SK-N-SH (cell line): Measurements from ENCODE around the gene SLC25A26. TPM values are rescaled to one million over a fixed set of nuclear protein-coding genes. Genes with fewer than 3 reads are reported as not detected.

Source experiments
- CTCF ChIA-PET: fragments of 300-600, 350-600 bp; formaldehyde crosslinking; extraction: SDS; loops from one replicate; lab custom pipeline; 2021; lab: Yijun Ruan, JAX
- POLR2A ChIA-PET: fragments of 350-600 bp; sonication (Branson Sonifier 250); formaldehyde crosslinking; extraction: SDS; loops from one replicate; lab custom pipeline; 2020; ENCODE audit warnings: antibody characterized with exemption, inconsistent platforms; lab: Yijun Ruan, JAX
- DNase-seq: peaks from one replicate; pipeline ENCODE4 v3.0.0; 2012
- H2AFZ ChIP-seq: fragments of 200-600 bp; sonication (generic); 2 replicates; pipeline ENCODE4 v1.8.1; 2016; ENCODE audit warnings: antibody characterized with exemption, mild to moderate bottlenecking, low read depth
- H3F3A ChIP-seq: fragments of 200-600 bp; sonication (generic); replicated peaks from 2 replicates; pipeline ENCODE3; 2016; ENCODE audit warnings: antibody characterized with exemption, mild to moderate bottlenecking; ENCODE audit not compliant: insufficient read depth
- H3K27ac ChIP-seq, 2 experiments: fragments of 200-500 bp in 1 of 2; fragments of 200-600 bp in 1 of 2; sonication (Bioruptor generic) in 1 of 2; sonication (generic), shearing (Covaris generic) in 1 of 2; 2 replicates each; pipeline versions ENCODE4 v1.5.1 to v1.6.1; 2014 to 2016; ENCODE audit warnings: low read depth in 2 of 2, inconsistent platforms in 1 of 2, low read length in 1 of 2, mild to moderate bottlenecking in 1 of 2, mixed read lengths in 1 of 2
- H3K27me3 ChIP-seq: fragments of 200-600 bp; sonication (generic), shearing (Covaris generic); 2 replicates; pipeline ENCODE4 v1.6.1; 2016; ENCODE audit warnings: mixed run types; ENCODE audit not compliant: insufficient read depth
- H3K36me3 ChIP-seq, 2 experiments: fragments of 200-500 bp in 1 of 2; fragments of 200-600 bp in 1 of 2; sonication (Bioruptor generic) in 1 of 2; sonication (generic) in 1 of 2; replicated peaks in 1 of 2; 2 replicates each; pipeline versions ENCODE3 to v1.5.1; 2014 to 2016; ENCODE audit warnings: low read length in 1 of 2, mild to moderate bottlenecking in 1 of 2; ENCODE audit not compliant: insufficient read depth in 2 of 2, control insufficient read depth in 1 of 2
- H3K4me1 ChIP-seq, 2 experiments: fragments of 200-500 bp in 1 of 2; fragments of 200-600 bp in 1 of 2; sonication (Bioruptor generic) in 1 of 2; sonication (generic), shearing (Covaris generic) in 1 of 2; 2 replicates each; pipeline versions ENCODE4 v1.5.1 to v1.6.1; 2014 to 2016; ENCODE audit warnings: low read depth in 1 of 2, low read length in 1 of 2, mixed run types in 1 of 2; ENCODE audit not compliant: insufficient read depth in 2 of 2, control insufficient read depth in 1 of 2
- H3K4me2 ChIP-seq: fragments of 200-600 bp; sonication (generic), shearing (Covaris generic); 2 replicates; pipeline ENCODE4 v1.6.1; 2017; ENCODE audit warnings: mixed run types
- H3K4me3 ChIP-seq, 2 experiments: fragments of 200-500 bp in 1 of 2; fragments of 200-600 bp in 1 of 2; sonication (Bioruptor generic) in 1 of 2; sonication (generic), shearing (Covaris generic) in 1 of 2; 2 replicates each; pipeline versions ENCODE4 v1.5.1 to v1.8.1; 2014 to 2016; ENCODE audit warnings: low read depth in 2 of 2, inconsistent platforms in 1 of 2, low read length in 1 of 2, mild to moderate bottlenecking in 1 of 2, mixed read lengths in 1 of 2, moderate library complexity in 1 of 2
- H3K79me2 ChIP-seq: fragments of 200-600 bp; sonication (generic); 2 replicates; pipeline ENCODE4 v1.8.1; 2017; ENCODE audit warnings: mild to moderate bottlenecking; ENCODE audit not compliant: insufficient read depth
- H3K9ac ChIP-seq: fragments of 200-600 bp; sonication (generic); 2 replicates; pipeline ENCODE4 v1.6.1; 2017; ENCODE audit warnings: mixed run types
- H3K9me2 ChIP-seq: fragments of 200-600 bp; sonication (generic); 2 replicates; pipeline ENCODE4 v1.6.1; 2017; ENCODE audit warnings: mixed run types
- H3K9me3 ChIP-seq: fragments of 200-600 bp; sonication (generic); 2 replicates; pipeline ENCODE4 v1.6.1; 2017; ENCODE audit warnings: mixed run types, mild to moderate bottlenecking, moderate library complexity
- H4K20me1 ChIP-seq: fragments of 200-600 bp; sonication (generic); 2 replicates; pipeline ENCODE4 v1.6.1; 2017; ENCODE audit warnings: mild to moderate bottlenecking, mixed run types; ENCODE audit not compliant: insufficient read depth
- CHD2 ChIP-seq: fragments of 150-350 bp; IDR thresholded peaks from 2 replicates; pipeline ENCODE4 v1.6.1; 2018; ENCODE audit warnings: low read length; ENCODE audit not compliant: partially characterized antibody
- EP300 ChIP-seq, 2 experiments: IDR thresholded peaks; 2 replicates each; pipeline versions ENCODE4 v1.4.0 to v1.6.1; 2012; ENCODE audit warnings: borderline replicate concordance in 1 of 2, low read depth in 1 of 2, low read length in 1 of 2
- FOSL2 ChIP-seq: IDR thresholded peaks from 2 replicates; pipeline ENCODE4 v1.4.0; 2012; ENCODE audit warnings: low read depth, mild to moderate bottlenecking, moderate library complexity, borderline replicate concordance
- FOXJ3 ChIP-seq: sonication (generic); formaldehyde crosslinking; IDR thresholded peaks from 2 replicates; pipeline ENCODE4 v1.5.1; 2020; ENCODE audit warnings: mild to moderate bottlenecking, missing genetic modification reagents
- FOXM1 ChIP-seq: IDR thresholded peaks from 2 replicates; pipeline ENCODE4 v1.4.0; 2012; ENCODE audit warnings: low read depth, mild to moderate bottlenecking
- JUND ChIP-seq: IDR thresholded peaks from 2 replicates; pipeline ENCODE4 v1.4.0; 2012
- MEF2A ChIP-seq: IDR thresholded peaks from 2 replicates; pipeline ENCODE4 v1.4.0; 2012; ENCODE audit warnings: low read depth, borderline replicate concordance
- MXI1 ChIP-seq: IDR thresholded peaks from 2 replicates; pipeline ENCODE4 v1.6.1; 2012; ENCODE audit warnings: mild to moderate bottlenecking, low read depth, low read length, improper control_type of control experiment
- RAD21 ChIP-seq: IDR thresholded peaks from 2 replicates; pipeline ENCODE4 v1.6.1; 2012; ENCODE audit warnings: mild to moderate bottlenecking, low read length
- RCOR1 ChIP-seq: fragments of 150-350 bp; IDR thresholded peaks from 2 replicates; pipeline ENCODE4 v1.6.1; 2017; ENCODE audit warnings: antibody characterized with exemption, low read length
- RFX5 ChIP-seq: IDR thresholded peaks from 2 replicates; pipeline ENCODE4 v1.6.1; 2012; ENCODE audit warnings: mild to moderate bottlenecking, improper control_type of control experiment, low read length
- RXRA ChIP-seq: IDR thresholded peaks from 2 replicates; pipeline ENCODE4 v1.4.0; 2012; ENCODE audit warnings: low read depth, mild to moderate bottlenecking, borderline replicate concordance
- SIN3A ChIP-seq: IDR thresholded peaks from 2 replicates; pipeline ENCODE4 v1.6.1; 2012; ENCODE audit warnings: low read depth, mild to moderate bottlenecking, low read length, moderate library complexity, borderline replicate concordance
- TAF1 ChIP-seq: IDR thresholded peaks from 2 replicates; pipeline ENCODE4 v1.6.1; 2012; ENCODE audit warnings: low read depth, mild to moderate bottlenecking, low read length, moderate library complexity, borderline replicate concordance
- TCF12 ChIP-seq: IDR thresholded peaks from 2 replicates; pipeline ENCODE4 v1.4.0; 2012
- TEAD4 ChIP-seq: IDR thresholded peaks from 2 replicates; pipeline ENCODE4 v1.4.0; 2012; ENCODE audit warnings: mild to moderate bottlenecking, borderline replicate concordance; ENCODE audit not compliant: insufficient read depth
- YY1 ChIP-seq: IDR thresholded peaks from 2 replicates; pipeline ENCODE4 v1.4.0; 2012; ENCODE audit warnings: low read depth, mild to moderate bottlenecking
- WGBS: methylation state at CpG from one replicate; pipeline ENCODE4 v1.1.6; 2017; ENCODE audit warnings: low lambda C conversion rate; 5-methylcytosine and 5-hydroxymethylcytosine counted together
- polyA plus RNA-seq, 3 experiments: library from polyadenylated mRNA; depleted of rRNA; stranded (reverse); fragments of >200 nt; gene quantifications; 2 replicates each; pipeline ENCODE4 v1.2.3, GENCODE V29; 2012
- TF ChIP-seq, protein P1 (sequence below): fragments of 200-600 bp; sonication (generic); IDR thresholded peaks from 2 replicates; pipeline ENCODE4 v1.6.1; 2017; ENCODE audit warnings: antibody characterized with exemption, mild to moderate bottlenecking, moderate library complexity
- TF ChIP-seq, protein P2 (sequence below): IDR thresholded peaks from 2 replicates; pipeline ENCODE4 v1.4.0; 2012; ENCODE audit warnings: low read depth, borderline replicate concordance
- TF ChIP-seq, protein P3 (sequence below): IDR thresholded peaks from 2 replicates; pipeline ENCODE4 v1.4.0; 2012; ENCODE audit warnings: low read depth, borderline replicate concordance
- TF ChIP-seq, protein P4 (sequence below): fragments of 150-350 bp; IDR thresholded peaks from 2 replicates; pipeline ENCODE4 v1.6.1; 2016; ENCODE audit warnings: mild to moderate bottlenecking, low read depth, low read length

Gene SLC25A26
- polyA plus RNA-seq, 1 of the 3 experiments (the other 2 are of a cell fraction), result 31.8 TPM

DNA sequence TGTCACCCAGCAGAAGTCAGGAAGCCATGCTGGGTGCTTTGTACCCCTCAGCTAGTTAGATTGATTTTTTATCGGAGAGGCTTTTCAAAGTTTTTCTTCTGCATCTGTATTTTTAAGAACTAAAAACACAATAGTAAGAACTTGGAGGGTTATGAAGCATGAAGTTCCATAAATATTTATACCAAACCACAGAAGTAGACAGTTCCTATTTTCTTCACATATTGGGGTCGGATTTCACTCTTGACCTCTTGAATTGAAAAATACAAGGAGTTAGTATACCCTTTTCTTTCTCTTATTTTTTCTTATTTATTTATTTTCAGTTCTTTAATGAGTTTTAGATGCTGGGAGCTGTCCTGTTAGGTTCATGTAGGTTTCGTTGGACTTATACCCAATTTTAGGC is 35.1 kb downstream of the SLC25A26 start:
- Histone ChIP-seq H3K9me2 (no peaks in the 10 kb centered on the region), H3K36me3 (peaks cover 0 to 5% of the 10 kb centered on the region in 2 experiments), H3K9ac (no peak overlapping the region), H3K27ac (no peak overlapping the region), H3K4me2 (no peak overlapping the region), H3K9me3 (no peaks in the 10 kb centered on the region), H4K20me1 (no peaks in the 10 kb centered on the region), H3F3A (no peaks in the 10 kb centered on the region), H3K79me2 (no peaks in the 10 kb centered on the region), H3K4me1 (0 out of 4 replicates have a peak, but pooled peaks cover 0 to 13% of the 10 kb centered on the region in 2 experiments), H3K27me3 (no peaks in the 10 kb centered on the region), H3K4me3 (no peak overlapping the region), H2AFZ (no peak overlapping the region)
- 86% methylated on average over 3 of the region's 3 CpGs for WGBS
- ChIA-PET POLR2A (no interaction called here), CTCF (interaction anchor here (3.3 to 4.4 kb wide), 2 partner anchors 559 to 564 kb away, joined by 27 to 67 read pairs; no protein-coding TSS in a partner anchor)
- DNase-seq, result no peak
- TF ChIP-seq RAD21 (no peak), EP300 (IDR thresholded peaks at IDR 0.05; ENCODE audit: borderline replicate concordance in 1 of 2, low read depth in 1 of 2, low read length in 1 of 2) (no peak), CHD2 (no peak), TAF1 (no peak), FOXJ3 (CRISPR knock-in tag) (no peak)

DNA sequence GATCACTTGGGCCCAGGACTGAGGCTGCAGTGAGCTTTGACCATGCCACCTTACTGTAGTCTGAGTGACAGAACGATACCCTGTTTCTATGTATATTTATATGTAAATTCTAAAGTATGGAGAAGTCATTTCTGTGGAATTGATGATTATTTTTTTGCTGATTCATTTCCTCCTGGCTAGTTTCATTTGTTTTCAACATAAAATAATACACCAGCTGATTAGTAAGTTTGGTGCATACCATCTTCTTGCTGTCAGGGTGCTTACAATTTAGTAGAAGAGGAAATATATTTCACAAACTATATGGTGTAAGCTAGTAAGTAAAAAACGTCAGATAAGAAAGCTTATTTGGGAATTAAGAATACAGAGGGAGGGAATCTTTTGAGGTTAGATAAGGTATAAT is 36.0 kb downstream of the SLC25A26 start:
- Histone ChIP-seq H3K27ac (no peak overlapping the region), H3K4me3 (no peak overlapping the region), H3F3A (no peaks in the 10 kb centered on the region), H2AFZ (no peak overlapping the region), H3K4me1 (0 out of 4 replicates have a peak, but pooled peaks cover 0 to 13% of the 10 kb centered on the region in 2 experiments), H4K20me1 (no peaks in the 10 kb centered on the region), H3K27me3 (no peaks in the 10 kb centered on the region), H3K36me3 (peaks cover 0 to 4% of the 10 kb centered on the region in 2 experiments), H3K4me2 (no peak overlapping the region), H3K9ac (no peak overlapping the region), H3K9me3 (no peaks in the 10 kb centered on the region), H3K9me2 (no peaks in the 10 kb centered on the region), H3K79me2 (no peaks in the 10 kb centered on the region)
- ChIA-PET CTCF (interaction anchor here (0.8 to 4.4 kb wide), 2 partner anchors 15 to 563 kb away, joined by 3 to 67 read pairs; no protein-coding TSS in a partner anchor), POLR2A (no interaction called here)
- no peak for DNase-seq
- WGBS, result 82% methylated on average over 2 of the region's 2 CpGs
- TF ChIP-seq, protein P1, sequence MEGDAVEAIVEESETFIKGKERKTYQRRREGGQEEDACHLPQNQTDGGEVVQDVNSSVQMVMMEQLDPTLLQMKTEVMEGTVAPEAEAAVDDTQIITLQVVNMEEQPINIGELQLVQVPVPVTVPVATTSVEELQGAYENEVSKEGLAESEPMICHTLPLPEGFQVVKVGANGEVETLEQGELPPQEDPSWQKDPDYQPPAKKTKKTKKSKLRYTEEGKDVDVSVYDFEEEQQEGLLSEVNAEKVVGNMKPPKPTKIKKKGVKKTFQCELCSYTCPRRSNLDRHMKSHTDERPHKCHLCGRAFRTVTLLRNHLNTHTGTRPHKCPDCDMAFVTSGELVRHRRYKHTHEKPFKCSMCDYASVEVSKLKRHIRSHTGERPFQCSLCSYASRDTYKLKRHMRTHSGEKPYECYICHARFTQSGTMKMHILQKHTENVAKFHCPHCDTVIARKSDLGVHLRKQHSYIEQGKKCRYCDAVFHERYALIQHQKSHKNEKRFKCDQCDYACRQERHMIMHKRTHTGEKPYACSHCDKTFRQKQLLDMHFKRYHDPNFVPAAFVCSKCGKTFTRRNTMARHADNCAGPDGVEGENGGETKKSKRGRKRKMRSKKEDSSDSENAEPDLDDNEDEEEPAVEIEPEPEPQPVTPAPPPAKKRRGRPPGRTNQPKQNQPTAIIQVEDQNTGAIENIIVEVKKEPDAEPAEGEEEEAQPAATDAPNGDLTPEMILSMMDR, result no peak
- TF ChIP-seq, protein P2, sequence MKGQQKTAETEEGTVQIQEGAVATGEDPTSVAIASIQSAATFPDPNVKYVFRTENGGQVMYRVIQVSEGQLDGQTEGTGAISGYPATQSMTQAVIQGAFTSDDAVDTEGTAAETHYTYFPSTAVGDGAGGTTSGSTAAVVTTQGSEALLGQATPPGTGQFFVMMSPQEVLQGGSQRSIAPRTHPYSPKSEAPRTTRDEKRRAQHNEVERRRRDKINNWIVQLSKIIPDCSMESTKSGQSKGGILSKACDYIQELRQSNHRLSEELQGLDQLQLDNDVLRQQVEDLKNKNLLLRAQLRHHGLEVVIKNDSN, result no peak
- no peak for TF ChIP-seq RXRA
- TF ChIP-seq SIN3A, result no peak
- TF ChIP-seq YY1, result no peak
- no peak for TF ChIP-seq JUND
- no peak for TF ChIP-seq RCOR1
- TF ChIP-seq TCF12, result no peak
- TF ChIP-seq MXI1, result no peak
- TF ChIP-seq MEF2A, result no peak
- TF ChIP-seq, protein P3, sequence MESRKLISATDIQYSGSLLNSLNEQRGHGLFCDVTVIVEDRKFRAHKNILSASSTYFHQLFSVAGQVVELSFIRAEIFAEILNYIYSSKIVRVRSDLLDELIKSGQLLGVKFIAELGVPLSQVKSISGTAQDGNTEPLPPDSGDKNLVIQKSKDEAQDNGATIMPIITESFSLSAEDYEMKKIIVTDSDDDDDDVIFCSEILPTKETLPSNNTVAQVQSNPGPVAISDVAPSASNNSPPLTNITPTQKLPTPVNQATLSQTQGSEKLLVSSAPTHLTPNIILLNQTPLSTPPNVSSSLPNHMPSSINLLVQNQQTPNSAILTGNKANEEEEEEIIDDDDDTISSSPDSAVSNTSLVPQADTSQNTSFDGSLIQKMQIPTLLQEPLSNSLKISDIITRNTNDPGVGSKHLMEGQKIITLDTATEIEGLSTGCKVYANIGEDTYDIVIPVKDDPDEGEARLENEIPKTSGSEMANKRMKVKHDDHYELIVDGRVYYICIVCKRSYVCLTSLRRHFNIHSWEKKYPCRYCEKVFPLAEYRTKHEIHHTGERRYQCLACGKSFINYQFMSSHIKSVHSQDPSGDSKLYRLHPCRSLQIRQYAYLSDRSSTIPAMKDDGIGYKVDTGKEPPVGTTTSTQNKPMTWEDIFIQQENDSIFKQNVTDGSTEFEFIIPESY, result no peak
- TF ChIP-seq, protein P4, sequence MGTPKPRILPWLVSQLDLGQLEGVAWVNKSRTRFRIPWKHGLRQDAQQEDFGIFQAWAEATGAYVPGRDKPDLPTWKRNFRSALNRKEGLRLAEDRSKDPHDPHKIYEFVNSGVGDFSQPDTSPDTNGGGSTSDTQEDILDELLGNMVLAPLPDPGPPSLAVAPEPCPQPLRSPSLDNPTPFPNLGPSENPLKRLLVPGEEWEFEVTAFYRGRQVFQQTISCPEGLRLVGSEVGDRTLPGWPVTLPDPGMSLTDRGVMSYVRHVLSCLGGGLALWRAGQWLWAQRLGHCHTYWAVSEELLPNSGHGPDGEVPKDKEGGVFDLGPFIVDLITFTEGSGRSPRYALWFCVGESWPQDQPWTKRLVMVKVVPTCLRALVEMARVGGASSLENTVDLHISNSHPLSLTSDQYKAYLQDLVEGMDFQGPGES, result no peak
- TF ChIP-seq TEAD4, result no peak
- TF ChIP-seq FOXM1, result no peak
- no peak for TF ChIP-seq RFX5
- no peak for TF ChIP-seq FOXJ3 (CRISPR knock-in tag)
- TF ChIP-seq FOSL2, result no peak
